CD1c-positive myeloid dendritic cell (primary cell): ENCODE measurements around the gene KRT83.
"Not testable (repeated sequence)": the region's sequence is repeated elsewhere in the genome, so short reads cannot be mapped to it uniquely, and the experiment has no call there.

Experiments
- DNase-seq: peaks from one replicate; pipeline ENCODE4 v3.0.0-alpha.2; 2016; ENCODE audit errors: extremely low spot score

KRT83 gene

GRCh38 chr12:52353766-52354165 is 32.6 kb upstream of the KRT83 start:
- no peak for DNase-seq

DNA sequence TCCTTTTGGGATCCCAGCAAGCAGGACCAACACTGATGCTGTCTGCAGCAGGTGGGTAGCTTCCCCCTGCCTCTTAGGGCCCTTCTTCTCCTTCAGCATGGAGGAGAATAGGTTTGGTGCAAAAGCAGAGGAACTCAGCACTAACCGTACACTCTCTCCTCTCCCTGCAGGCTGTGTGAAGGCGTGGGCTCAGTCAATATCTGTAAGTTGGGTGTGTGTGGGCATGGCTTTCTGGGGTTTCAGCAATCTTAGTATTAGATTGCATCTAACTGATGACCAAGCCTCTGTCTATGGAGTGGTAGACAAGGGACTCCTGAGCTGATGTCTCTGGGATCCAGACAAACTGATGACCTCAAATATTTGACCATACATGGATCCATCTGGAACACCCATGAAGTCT is 31.8 kb upstream of the KRT83 start:
- DNase-seq: no peak

DNA sequence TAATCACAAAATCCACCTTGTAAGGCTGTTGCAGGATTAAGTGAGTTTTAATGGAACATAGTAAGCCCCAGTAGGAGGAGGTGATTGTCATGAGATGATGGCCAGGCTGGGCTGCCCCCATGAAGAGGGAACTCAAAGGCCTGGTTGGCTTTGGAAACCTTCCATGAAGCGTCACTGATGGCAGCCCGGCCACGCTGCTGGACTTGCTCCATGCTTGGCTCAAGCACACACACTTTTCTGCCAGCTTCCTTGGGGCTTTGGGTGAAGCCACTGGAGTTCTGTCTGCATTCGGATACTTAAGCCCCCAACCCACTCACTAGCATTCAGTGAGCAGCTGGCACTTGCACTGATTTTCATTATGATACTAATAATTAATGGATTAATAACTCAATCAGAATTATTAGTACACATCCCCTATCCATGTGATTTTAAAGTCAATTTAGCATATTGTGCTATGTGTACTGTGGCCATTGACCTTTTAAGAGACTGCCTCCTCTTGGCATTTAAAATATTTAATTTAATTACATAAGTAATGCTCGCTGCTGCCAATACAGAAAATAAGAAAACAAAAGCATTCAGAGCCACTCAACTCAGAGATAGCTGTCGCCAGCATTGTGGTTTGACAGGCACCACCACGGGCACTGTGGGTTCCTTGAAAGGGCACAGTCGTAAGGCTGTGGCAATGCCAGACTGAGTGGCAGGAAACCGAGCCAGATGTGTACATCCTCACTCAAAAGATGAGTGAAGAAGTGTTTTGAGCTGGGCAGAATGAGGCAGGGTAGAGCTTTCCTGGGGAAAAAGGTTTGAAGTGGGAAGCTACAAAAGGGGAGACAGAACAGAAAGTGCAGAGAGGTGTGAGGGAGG is 30.2 kb upstream of the KRT83 start:
- DNase-seq: peak; percentile 5

GRCh38 chr12:52350786-52351185 is 29.6 kb upstream of the KRT83 start:
- no peak for DNase-seq

- no peak for DNase-seq
Measured at GRCh38 chr12:52350021-52350620, 28.9 kb upstream of the KRT83 start.

GRCh38 chr12:52349196-52349595 is 28.0 kb upstream of the KRT83 start:
- DNase-seq: no peak

DNA sequence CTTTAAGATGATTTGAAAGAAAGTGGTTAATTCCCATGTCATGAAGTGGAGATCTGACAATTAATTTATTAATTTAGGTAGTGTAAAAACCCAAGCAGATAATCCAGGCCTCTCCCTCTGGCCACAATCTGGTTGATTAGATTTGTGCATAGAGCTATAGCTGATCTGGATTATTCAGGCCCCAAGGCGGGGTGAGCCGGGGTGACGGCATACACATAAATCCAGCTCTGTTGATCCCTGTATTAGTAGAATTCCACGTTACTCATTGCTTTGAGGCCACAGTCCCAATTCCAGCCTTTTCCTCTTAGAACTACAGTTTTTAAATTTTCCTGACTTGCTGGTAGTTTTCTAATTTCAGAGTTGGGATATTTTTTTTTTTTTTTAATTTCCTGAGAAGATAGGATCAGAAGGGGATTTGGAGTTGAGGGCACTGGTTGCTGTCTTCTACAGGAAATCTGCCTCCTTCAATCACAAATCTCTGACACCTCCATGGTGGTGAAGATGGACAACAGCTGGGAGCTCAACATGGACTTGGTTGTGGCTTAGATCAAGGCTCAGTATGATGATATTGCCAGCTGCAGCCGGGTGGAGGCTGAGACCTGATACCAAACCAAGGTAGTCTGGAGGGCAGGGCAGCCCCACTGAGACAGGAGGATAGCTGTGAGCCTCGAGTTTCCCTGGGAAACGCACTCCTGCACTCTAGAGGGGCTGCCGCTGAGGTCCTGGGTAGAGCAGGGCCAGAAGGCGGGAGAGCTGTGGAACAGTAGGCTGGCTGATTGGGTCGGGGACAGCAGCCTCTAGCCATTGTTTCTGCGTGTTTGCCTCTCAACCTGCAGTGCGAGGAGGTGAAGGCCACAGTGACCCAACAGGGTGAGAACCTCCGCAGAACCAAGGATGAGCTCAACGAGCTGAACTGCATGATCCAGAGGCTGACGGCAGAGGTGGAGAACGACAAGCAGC is 26.6 kb upstream of the KRT83 start:
- DNase-seq: no peak

DNA sequence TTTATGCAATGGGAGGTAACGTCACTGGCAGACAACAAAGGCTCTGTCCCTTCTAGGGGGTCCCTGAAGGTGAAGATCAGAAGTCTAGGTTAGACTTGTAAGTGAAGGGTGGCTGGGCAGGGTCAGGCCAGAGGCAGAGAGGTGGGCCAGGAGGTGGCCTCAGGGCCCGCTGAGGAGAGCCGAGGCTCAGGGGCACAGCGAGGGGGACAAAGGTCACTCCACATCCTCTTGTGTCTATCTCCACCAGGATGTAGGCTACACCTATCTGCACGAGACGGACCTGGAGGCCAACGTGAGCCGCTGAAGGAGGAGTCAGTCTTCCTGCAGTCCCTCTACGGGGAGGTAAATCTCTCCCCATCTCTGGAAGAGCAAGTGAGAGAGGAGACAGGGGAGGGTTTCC is 25.8 kb upstream of the KRT83 start:
- no peak for DNase-seq

- no peak for DNase-seq
Measured at GRCh38 chr12:52346593-52346992, 25.4 kb upstream of the KRT83 start.

GRCh38 chr12:52345041-52345440 is 23.8 kb upstream of the KRT83 start:
- DNase-seq: not testable (repeated sequence)

GRCh38 chr12:52344111-52344510 is 22.9 kb upstream of the KRT83 start:
- no peak for DNase-seq

DNA sequence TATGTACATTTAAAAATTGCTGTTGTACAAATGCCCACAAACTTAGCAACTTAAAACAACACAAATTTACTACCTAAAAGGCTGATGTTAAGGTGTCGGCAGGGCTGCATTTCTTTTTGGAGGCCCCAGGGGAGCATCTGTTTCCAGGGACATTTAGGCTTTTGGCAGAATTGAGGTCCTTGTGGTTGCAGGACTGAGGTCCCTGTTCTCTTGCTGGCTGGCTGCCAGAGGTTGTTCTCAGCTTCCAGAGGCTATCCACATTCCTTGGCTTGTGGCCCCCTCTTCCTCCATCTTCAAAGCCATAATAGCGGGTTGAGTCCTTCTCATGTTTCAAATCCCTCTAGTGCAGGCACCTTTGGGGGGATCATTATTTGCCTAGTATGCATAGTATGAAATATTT is 22.4 kb upstream of the KRT83 start:
- DNase-seq: no peak

GRCh38 chr12:52342781-52343490 is 21.7 kb upstream of the KRT83 start:
- DNase-seq: no peak

GRCh38 chr12:52341066-52341580 is 19.9 kb upstream of the KRT83 start:
- DNase-seq: no peak

- no peak for DNase-seq
Measured at GRCh38 chr12:52338241-52338960, 17.2 kb upstream of the KRT83 start.

DNA sequence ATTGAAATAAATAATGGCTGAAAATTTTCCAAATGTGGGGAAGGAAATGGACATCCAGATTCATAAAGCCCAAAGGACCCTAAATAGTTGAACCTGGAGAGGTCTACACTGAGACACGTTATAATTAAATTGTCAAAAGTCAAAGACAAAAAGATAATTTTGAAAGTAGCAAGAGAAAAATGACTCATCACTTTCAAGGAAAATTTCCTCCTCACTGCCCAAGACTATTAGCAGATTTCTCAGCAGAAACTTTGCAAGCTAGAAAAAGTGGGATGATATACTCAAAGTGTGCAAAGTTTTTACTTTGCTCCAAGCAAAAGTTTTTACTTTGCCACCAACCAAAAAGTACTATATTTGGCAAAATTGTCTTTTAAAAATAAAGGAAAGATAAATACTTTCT is 15.9 kb upstream of the KRT83 start:
- DNase-seq: no peak

- DNase-seq: no peak
Measured at GRCh38 chr12:52336641-52337040, 15.4 kb upstream of the KRT83 start.

DNA sequence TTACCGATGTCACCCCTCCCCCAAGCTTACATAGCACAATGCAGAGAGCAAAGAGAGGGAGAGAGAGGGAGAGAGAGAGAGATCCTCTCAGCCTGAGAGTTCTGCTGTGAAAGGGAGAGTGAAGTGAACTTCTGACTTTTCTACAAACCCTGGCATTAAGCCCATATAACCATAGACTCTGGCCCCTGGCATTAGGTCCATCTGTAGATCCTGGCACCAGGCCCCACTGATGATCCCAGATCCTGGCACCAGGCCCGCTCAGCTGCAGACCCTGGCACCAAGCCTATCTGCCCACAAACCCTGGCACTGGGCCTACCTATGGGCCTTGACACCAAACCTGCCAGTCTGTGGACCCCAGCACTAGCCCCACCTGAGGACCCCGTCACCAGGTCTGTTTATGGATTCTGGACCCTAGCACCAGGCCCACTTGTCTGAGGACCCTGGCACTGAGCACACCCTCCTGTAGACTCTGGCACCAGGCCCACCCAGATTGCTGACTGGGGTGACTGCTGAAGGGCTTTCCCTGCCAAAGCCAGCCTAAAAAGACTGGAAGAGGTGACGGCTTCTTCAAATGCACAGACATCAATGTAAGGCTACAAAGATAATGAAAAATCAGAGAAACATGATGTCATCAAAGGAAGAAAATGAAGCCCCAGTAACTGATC is 14.5 kb upstream of the KRT83 start:
- no peak for DNase-seq

- no peak for DNase-seq
Measured at GRCh38 chr12:52334185-52334584, 13.0 kb upstream of the KRT83 start.

GRCh38 chr12:52333321-52333720 is 12.1 kb upstream of the KRT83 start:
- DNase-seq: no peak
